ENCODE measurements around the gene MESP1. TPM values are rescaled to one million over a fixed set of nuclear protein-coding genes. Genes with fewer than 3 reads are reported as not detected.
"Not testable (repeated sequence)": the region's sequence is repeated elsewhere in the genome, so short reads cannot be mapped to it uniquely, and the experiment has no call there.

MESP1 gene, protein sequence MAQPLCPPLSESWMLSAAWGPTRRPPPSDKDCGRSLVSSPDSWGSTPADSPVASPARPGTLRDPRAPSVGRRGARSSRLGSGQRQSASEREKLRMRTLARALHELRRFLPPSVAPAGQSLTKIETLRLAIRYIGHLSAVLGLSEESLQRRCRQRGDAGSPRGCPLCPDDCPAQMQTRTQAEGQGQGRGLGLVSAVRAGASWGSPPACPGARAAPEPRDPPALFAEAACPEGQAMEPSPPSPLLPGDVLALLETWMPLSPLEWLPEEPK
- 1.3 TPM for polyA plus RNA-seq (ENCODE audit: insufficient read length)

DNA sequence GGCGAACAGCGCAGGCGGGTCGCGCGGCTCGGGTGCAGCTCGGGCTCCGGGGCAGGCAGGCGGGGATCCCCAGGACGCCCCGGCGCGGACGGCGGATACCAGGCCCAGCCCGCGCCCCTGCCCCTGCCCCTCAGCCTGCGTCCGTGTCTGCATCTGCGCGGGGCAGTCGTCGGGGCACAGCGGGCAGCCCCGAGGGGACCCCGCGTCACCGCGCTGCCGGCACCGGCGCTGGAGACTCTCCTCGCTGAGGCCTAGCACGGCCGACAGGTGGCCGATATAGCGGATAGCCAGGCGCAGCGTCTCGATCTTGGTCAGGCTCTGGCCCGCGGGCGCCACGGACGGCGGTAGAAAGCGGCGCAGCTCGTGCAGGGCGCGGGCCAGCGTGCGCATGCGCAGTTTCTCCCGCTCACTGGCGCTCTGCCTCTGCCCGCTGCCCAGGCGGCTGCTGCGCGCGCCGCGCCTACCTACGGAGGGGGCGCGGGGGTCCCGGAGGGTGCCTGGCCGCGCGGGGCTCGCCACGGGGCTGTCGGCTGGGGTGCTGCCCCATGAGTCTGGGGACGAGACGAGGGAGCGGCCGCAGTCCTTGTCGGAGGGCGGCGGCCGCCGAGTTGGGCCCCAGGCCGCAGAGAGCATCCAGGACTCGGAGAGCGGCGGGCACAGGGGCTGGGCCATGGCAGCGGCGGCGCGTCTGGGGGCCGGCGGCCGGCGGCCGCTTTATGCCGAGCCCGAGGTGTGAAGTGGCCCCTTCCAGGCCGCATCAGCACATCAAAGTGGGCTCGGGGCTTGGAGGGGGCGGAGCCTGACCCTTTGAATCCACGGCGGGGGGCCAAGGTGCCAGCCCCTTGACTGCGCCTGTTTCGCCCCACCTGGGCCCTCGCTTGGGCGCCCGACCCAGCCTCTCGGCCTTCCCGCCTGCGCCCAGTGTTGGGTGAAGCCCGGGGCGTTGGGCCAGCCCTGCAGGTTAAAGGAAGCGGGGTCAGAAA, at the start of gene MESP1:
Gene MESP1, minus strand, starts transcription at position 690 of the 983 bp plus-strand sequence. Its CDS starts 18 bp downstream, at position 672.
- peak; percentile 93 for DNase-seq

DNA sequence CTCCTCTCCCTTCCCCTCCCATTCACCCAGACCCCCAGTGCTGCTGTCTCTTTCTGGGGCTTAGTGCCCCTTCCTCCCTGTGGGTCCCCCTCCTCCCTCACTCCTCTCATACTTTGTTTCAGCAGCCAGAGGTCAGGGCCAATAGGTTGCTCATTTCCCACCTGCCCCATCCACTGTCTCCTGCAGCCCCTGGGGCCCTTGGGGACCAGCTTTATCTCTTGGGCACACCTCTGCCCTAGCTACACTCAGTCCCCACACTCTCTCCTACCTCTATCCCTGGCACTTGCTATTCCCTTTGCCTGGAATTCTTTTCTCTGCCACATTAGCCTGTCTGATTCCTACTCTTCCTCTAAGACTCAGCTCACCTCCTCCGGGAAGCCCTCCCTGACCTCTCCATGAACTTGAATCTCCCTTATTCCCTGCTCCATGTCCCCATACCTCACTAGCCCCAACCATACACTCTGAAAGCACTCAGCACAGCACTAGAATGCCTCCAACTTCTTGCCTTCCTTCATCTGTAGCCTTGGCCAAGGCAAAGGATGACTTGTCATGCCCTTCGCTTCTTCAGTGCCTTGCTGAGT, 49.0 kb upstream of the MESP1 start:
- DNase-seq: no peak

DNA sequence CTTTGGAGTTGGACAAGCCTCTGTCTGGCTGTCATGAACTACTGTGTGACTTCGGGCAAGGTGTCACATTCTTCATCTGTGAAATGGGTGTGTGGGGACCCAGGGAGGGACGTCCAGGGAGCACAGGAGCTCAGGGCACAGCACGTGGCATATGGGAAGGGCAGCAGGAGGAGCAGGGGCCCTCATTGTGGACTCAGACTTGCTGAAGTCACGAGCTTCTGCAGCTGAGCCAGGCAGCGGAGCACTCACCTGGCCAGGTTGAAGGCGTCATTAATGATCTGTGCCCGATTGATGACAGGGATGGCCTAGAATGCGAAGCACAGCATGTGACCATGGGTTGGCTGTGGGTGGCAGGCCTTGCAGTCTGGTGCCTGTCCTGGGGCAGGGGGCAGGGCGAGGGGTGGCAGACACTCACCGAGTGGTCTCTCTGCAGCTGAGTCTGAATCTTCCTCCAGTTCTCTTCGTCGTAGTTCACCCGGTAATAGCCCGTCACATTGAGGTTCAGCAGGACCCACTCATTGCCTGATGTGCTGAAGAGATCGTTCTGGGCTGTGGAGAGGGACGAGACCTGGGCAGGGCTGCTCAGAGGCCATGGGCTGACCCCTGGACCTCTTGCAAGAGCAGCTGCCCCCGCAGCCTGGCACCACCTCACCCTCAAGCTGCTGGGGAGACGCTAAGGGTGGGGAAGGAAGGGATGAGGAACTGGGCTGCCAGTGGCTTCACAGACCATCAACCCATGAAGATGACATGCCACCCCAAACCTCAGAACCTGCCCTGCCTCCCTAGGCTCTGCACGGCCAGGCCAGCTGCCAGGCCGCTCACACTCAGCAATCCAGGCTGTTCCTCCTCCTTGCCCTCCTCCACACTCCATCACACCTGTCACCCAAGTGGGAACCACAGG, 48.2 kb upstream of the MESP1 start:
- DNase-seq: no peak

DNA sequence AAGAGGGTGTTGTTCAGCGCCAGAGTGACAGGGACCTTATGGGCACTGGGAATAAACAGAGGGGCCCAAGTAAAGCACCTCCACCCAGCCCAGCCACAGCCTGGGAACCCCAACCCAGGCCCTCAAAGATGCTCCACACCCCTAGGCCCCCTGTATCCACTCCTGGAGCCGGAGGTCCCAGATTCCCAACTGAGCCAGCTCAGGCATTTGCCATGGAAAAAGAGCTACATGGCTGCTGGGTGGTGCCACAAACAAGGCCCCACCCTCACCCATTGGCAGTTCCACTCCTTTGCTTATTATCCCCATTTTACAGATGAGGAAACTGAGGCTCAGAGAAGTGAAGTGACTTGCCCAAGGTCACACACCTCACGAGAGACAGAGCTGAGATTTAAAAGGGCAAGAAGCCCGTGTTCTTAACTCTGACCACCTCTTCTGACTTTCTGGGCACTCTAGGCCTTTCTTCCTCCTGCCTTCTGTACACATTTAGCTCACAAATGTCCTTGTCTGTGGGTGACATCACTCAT, 46.7 kb upstream of the MESP1 start:
- DNase-seq: no peak

DNA sequence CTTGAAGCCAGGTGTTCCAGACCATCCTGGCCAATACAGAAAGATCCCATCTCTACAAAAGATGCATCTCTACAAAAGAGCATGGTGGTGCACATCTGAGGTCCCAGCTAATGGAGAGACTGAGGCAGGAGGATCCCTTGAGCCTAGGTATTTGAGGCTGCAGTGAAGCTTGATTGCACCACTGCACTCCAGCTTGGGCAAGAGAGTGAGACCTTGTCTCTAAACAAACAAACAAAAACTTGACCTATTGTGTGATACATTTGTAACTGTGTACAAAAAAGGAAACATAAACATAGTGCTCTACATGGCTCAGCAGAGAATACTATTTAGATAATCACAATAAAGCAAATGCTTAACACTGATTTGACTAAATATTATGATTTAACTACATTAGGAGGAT, 44.9 kb upstream of the MESP1 start:
- no peak for DNase-seq

DNA sequence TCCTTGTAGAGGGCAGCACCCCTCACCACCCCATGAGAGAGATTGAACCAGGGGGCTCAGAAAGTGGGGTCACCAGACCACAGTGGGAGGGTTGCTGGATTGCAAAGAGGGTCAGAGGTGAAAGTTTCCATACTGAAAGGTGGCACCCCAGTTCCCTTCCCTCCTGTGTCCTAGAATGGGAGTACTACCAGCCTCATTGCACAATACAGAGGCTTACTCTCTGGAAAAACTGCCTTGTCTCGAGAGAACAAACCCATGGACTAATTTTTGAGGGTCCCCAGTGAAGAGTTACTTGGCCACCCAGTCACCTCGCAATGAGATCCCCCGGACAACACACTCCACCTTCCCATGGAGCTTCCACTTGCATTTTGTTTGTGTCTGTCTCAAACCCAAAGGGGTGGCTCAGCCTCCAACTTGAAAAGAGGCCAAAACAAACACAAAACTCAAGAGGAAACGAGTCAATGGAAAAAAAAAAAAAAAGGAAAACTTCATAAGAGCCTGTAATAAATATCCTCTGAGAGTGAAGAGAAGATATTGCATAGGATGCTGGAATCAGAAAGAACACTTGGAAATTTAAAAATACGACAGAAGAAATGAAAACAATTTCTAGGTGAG, 43.7 kb upstream of the MESP1 start:
- no peak for DNase-seq

DNA sequence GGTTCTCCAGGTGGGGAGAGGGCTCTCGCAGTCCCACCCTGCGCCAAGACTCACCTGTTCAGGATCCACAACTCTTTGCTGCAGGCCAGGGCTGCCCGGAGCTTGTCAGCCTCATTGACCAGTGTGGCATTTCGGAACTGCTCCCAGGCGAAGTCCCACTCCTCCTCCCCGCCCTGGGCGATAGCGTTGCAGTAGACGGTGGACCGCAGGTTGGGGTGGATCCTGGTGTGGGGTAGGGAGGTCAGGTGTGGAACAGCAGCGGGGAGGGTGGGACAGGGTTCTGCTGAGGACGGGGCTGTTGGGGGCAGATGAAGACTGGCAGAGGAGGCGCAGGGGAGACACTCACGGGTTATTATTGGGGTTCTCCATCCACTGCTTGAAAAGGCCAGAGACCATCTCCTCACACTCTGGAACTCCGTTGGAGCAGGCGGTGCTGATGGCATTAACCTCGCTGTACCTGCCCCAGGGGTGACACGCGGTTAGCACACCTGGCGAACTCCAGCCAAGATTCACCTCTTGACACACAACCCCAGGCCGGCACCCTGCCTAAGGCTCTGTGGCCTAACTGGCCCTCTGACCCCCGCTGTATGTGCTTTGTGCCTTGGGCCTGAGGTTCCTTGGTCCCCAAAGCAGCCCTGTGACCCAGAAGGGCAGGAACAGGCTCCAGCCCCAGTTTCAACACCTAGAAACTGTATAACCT, 41.2 kb upstream of the MESP1 start:
- no peak for DNase-seq

DNA sequence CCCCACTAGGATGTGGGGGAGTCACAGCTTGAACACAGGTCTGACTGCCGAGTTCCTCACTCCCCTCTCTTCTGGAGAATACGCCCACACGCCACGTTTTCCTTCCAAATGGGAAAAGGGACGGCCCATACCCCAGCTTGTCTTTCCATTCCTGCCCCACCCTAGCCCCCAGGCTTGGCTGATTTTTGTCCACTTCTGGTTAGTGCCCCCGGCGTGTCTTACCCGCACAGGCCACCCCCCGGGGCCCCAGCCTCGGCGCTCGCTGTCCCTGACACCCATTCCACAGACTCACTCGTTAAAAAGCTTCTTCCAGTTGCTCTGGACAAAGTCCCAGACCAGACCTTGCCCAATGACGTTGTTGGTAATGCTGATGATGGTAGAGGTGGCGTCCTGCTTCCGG, 39.6 kb upstream of the MESP1 start:
- DNase-seq: no peak

DNA sequence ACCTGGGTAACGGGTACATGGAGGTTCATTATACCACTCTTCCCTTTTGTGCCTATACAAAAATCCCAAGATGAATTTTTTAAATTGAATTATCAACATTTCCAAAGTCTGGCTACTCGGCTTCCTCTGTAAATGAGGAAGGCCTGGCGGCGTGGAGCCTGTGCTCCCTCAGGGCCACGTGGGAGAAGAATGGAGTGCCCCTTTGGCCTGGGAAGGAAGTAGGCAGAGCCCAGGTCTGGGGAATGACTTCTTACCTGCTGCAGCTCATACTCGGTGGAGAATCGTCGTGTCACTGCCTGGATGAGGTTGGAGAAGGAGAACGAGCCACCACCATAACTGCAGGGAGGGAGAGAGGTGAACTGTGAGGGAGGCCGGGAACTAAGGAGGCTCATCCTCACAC, 39.2 kb upstream of the MESP1 start:
- no peak for DNase-seq

DNA sequence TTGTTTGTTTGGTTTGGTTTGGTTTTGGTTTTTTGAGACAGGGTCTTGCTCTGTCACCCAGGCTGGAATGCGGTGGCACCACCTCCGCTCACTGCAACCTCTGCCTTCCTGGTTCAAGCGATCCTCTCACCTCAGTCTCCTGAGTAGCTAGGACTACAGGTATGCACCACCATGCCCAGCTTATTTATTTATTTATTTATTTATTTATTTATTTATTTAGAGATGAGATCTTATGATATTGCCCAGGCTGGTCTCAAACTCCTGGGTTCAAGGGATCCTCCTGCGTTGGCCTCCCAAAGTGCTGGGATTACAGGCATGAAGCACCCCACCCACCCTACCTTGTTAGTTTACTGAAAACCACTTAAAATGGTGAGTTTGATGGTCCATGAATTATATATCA, 37.5 kb upstream of the MESP1 start:
- DNase-seq: not testable (repeated sequence)

DNA sequence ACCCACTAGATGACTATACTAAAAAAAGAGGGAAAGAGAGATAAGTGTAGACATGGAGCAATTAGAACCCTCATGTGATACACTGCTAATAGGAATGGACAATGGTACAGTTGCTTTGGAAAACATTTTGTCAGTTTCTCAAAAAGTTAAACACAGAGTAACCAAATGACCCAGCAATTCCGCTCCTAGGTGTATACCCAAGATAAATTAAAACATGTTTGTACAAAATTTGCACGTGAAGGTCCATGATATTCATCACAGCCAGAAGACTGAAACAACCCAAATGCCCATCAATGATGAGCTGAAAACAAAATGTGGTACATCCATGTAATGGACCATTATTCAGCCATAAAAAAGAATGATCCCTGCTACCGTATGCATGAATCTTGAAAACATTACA, 36.9 kb upstream of the MESP1 start:
- no peak for DNase-seq

DNA sequence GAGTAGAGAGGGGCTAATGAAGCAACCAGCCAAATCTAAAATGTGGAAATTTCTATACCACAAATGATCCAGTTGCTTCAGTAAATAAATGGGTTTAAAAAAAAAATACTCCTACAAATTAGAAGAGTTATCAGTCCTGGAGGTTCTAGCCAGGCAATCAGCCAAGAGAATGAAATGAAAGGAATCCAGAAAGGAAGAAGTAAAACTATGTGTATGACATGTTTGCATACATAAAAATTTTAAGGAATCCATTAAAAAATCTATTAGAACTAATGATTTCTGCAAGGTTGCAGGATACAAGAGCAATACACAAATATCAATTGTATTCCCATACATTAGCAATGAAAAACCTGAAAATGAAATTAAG, 34.7 kb upstream of the MESP1 start:
- DNase-seq: no peak

DNA sequence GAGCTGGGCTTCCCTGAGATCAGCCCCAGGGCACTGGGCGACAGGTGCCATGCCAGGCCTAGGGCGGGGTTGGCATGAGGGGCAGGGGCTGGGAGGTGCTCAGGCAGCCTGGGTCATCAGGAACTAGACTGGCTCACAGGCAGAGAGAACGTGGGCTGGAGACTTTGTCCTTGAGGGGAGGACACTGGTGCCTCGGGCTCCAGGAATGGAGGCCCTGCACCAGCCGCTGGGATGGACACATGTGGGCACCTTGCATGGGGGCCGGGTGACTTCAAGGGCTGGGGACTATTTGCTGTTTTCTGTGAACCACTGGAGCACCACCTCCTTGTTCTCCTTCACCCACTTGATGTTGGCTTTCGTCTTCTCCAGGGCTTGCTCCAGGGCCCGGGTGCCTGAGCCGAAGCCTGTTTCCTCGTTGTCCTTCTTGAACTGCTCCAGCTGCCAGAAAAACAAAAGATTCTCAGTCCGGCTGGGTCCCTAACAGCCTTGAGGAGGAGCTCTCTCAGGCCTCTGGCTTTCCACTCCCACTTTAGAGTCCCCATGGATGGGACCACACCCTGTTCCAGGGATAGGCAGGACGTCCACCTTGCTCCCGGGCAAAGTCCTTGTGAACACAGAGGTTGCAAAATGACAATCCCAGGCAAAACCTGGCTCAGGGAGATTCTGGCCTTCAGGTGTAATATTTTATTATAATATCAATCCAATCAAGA, 34.2 kb upstream of the MESP1 start:
- no peak for DNase-seq

DNA sequence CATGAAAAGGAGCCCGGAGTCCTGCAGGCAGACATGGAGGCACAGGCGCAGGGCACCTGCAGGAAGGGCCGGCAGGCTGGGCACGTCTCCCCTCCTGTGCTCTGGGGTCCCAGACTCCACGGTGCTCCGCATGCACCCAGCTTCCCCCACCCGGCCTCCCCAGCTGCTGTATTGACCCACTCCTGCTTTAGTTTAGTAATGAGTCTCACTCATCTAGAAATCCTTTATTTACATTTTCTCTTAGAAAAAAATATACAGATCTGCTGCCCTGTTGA, 33.6 kb upstream of the MESP1 start:
- no peak for DNase-seq

DNA sequence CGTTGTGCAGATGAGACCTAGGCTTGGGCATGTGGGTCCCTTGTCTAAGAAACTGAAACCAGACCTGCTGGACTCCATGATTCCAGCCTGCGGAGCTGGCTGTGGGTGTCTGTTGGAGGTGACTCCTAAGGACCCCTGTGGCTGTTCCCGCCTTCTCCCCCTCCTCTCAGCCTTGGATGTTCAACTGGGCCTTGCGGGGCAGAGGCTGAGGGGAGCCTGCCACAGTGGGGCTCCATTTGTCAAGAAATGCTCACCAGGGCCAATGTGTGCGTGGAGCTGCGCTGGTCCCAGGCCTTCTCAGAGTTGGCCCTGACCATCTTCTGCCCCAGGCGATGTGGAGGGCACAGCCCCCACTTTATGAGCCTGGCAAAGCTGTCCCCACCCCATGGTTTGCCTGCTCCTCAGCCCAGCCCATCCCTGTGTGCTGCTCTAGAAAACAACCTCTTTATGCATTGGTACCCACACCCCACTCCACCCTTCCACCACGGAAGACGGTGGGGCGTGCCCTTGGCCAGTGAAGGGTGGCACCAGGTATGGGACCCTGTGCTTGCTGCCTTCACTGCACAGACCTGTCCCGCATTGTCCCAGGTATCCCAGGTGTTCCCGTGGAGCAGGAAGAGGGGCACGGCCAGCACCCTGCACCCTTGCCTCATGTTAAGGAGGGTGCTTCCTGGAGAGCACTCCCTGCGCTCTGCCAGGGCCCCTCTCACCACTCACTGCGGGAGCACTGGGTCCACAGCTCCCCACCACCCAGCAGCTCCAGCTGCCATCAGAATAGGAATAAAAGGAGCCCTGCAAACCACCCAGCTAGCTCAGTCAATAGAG, 33.0 kb upstream of the MESP1 start:
- no peak for DNase-seq

DNA sequence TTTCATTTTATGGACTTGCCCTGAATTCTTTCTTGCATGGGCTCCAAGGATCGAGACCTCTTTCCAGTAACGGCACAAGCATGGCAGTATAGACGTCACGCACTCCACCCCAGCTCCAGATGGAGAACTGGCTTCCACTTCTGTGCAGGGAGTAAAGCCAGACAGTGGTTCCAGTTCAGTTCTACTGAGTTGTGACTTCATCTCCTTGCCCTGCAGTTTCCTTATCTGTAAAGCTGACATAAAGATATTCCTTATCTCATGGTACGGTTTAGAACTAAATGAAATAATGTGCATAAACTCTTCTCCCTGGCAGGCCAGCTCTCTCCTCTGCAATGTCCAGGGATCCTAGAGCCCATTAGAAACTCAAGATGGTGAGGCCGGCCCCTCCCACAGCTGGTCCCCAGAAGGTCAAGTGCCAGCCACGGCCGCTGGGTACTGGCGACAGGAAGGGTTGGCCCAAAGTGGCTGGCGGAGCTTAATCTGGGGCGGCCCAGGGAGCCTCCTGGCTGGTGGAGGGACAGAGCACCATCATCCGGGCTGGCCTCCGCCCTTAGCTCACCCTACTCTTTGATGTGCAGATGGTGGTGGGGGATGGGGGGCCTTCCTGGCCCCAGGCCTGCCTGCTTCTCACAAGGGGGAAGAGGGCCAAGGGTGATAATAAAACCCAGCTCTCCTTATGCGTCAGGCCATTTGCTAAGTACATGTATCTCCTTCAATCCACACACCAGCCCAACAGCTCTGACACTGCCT, 32.2 kb upstream of the MESP1 start:
- no peak for DNase-seq

DNA sequence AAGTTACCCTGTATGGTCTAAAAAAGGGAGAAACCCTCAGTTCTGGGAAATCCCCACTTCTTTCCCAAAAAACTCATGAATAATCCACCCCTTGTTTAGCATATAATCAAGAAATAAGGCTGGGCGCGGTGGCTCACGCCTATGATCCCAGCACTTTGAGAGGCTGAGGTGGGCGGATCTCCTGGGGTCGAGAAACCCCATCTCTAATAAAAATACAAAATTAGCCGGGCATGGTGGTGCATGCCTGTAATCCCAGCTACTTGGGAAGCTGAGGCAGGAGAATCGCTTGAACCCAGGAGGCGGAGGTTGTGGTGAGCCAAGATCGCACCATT, 31.5 kb upstream of the MESP1 start:
- DNase-seq: not testable (repeated sequence)

DNA sequence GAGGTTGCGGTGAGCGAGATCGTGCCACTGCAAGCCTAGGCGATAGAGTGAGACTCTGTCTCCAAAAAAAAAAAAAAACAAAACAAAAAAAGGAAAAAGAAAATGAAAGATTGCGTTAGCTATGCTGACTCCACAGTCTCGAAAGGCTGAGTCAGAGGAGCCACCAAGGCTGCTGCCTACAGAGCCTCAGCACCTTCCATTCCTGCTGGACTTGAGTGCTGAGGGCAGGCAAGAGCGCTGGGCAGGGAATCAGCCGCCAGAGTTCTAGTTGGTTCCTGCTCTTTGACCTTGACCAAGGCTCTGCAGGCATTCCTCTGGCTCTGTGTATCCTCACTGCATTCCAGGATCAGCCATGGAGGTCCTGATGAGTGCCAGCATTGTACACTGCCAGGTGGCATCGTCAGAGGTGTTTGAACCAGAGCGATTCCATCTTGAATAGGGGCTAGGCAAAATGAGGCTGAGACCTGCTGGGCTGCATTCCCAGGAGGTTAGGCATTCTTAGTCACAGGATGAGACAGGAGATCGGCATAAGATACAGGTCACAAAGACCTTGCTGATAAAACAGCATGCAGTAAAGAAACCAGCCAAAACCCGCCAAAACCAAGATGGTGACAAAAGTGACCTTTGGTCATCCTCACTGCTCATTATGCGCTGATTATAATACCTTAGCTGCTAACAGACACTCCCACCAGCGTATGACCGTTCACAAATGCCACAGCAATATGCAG, 31.0 kb upstream of the MESP1 start:
- DNase-seq: no peak
